Measurements from ENCODE around the gene SLC2A6. TPM values are rescaled to one million over a fixed set of nuclear protein-coding genes. Genes with fewer than 3 reads are reported as not detected.

SLC2A6 gene, protein sequence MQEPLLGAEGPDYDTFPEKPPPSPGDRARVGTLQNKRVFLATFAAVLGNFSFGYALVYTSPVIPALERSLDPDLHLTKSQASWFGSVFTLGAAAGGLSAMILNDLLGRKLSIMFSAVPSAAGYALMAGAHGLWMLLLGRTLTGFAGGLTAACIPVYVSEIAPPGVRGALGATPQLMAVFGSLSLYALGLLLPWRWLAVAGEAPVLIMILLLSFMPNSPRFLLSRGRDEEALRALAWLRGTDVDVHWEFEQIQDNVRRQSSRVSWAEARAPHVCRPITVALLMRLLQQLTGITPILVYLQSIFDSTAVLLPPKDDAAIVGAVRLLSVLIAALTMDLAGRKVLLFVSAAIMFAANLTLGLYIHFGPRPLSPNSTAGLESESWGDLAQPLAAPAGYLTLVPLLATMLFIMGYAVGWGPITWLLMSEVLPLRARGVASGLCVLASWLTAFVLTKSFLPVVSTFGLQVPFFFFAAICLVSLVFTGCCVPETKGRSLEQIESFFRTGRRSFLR
- 0.52 TPM for total RNA-seq

GRCh38 chr9:133478851-133479711, at the start of gene SLC2A6:
TSS of gene SLC2A6 (minus strand) at chr9:133479099. CDS start at chr9:133479059, 40 bp downstream.
- peak within 1 kb of the TSS; percentile 20 to 70 (median 60) for H3K9ac ChIP-seq (ENCODE audit: low read depth in 1 of 3, low read length in 3 of 3)
- H3K36me3 ChIP-seq (ENCODE audit: control insufficient read depth in 3 of 3, insufficient read depth in 3 of 3, low read length in 3 of 3): no peaks in the 10 kb centered on the region
- peaks cover 3 to 5% (median 4%) of the 10 kb centered on the region in 3 donors for H3K27me3 ChIP-seq (ENCODE audit: control insufficient read depth in 3 of 3, insufficient read depth in 3 of 3, low read length in 3 of 3)
- peak within 1 kb of the TSS; percentile 49 to 72 (median 69) for H3K4me3 ChIP-seq (ENCODE audit: low read length in 3 of 3)
- peaks cover 14 to 16% (median 14%) of the 10 kb centered on the region in 3 donors for H3K4me1 ChIP-seq (ENCODE audit: control insufficient read depth in 3 of 3, insufficient read depth in 3 of 3, low read length in 3 of 3)
- no peaks in the 10 kb centered on the region for H3K9me3 ChIP-seq (ENCODE audit: control insufficient read depth in 3 of 3, low read length in 3 of 3)
- no peak within 1 kb of the TSS for H3K27ac ChIP-seq (ENCODE audit: low read depth, low read length)

GRCh38 chr9:133528001-133528875, 49.3 kb upstream of the SLC2A6 start:
- Histone ChIP-seq H3K27ac (ENCODE audit: low read depth, low read length) (peak overlapping the region; percentile 40), H3K9me3 (ENCODE audit: control insufficient read depth in 3 of 3, low read length in 3 of 3) (no peaks in the 10 kb centered on the region), H3K4me1 (ENCODE audit: control insufficient read depth in 3 of 3, insufficient read depth in 3 of 3, low read length in 3 of 3) (peaks cover 36 to 37% (median 36%) of the 10 kb centered on the region in 3 donors), H3K9ac (ENCODE audit: low read depth in 1 of 3, low read length in 3 of 3) (peak overlapping the region in 1 of 3 donors; percentile 50), H3K4me3 (ENCODE audit: low read length in 3 of 3) (no peak overlapping the region), H3K27me3 (ENCODE audit: control insufficient read depth in 3 of 3, insufficient read depth in 3 of 3, low read length in 3 of 3) (peaks cover 12 to 65% (median 12%) of the 10 kb centered on the region in 3 donors), H3K36me3 (ENCODE audit: control insufficient read depth in 3 of 3, insufficient read depth in 3 of 3, low read length in 3 of 3) (no peaks in the 10 kb centered on the region)

DNA sequence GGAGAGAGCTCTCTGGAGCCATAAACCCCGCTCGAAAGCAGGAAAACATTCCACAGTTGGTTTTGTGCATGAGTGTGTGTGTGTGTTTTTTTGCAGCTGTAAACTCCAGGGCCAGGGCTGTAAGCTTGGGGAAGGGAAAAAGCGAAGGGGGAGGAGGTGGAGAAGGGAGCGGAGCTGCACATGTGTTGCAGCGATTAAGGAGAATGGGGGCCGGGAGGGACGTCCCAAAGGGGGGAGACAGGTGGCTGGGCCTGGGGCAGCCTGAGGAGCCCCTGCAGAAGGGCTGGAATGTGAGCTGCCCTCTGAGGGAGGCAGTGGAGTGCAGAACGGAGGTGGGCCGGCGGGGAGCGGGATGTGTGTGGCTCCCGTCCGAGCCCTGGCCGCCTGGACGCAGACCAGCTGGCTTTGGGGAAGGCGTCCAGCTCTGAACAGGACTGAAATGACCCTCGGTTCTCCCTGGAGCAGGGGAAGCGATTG, 48.6 kb upstream of the SLC2A6 start:
- peak overlapping the region in 1 of 3 donors; percentile 50 for H3K9ac ChIP-seq (ENCODE audit: low read depth in 1 of 3, low read length in 3 of 3)
- H3K4me1 ChIP-seq (ENCODE audit: control insufficient read depth in 3 of 3, insufficient read depth in 3 of 3, low read length in 3 of 3): peaks cover 30 to 35% (median 32%) of the 10 kb centered on the region in 3 donors
- H3K4me3 ChIP-seq (ENCODE audit: low read length in 3 of 3): peak overlapping the region in 1 of 3 donors; percentile 13

DNA sequence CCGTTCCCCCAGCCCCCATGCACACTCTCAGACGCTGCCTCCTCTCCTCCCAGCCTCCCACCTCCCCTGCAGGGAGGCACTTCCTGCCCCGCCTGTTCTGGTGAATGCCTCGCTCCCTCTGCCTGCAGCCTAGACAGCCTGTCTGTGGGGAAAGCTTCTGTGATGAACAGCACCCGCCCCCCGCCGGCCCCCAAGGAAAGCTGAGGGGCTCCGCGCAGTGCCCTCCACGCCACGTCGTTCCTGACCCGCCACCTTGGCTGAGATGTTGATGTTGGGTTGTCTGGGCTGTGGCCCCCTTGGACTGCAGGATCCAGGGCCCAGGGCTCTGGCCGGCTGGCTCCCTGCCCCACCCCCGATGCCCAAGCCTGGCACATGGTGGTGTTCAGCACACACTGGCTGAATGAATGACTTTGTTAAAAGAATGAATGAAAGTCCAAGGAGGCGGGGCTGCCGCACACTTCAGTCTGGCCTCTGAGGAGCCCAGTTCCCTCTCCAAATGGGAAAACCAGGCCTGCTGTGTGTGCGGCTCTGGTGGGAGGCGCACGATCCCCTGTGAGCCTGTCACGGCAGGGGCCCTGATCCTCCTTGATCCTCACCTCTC, 47.9 kb upstream of the SLC2A6 start:
- Histone ChIP-seq H3K27ac (ENCODE audit: low read depth, low read length) (peak overlapping the region; percentile 9), H3K4me1 (ENCODE audit: control insufficient read depth in 3 of 3, insufficient read depth in 3 of 3, low read length in 3 of 3) (peaks cover 29 to 35% (median 32%) of the 10 kb centered on the region in 3 donors), H3K9ac (ENCODE audit: low read depth in 1 of 3, low read length in 3 of 3) (no peak overlapping the region), H3K9me3 (ENCODE audit: control insufficient read depth in 3 of 3, low read length in 3 of 3) (no peaks in the 10 kb centered on the region), H3K36me3 (ENCODE audit: control insufficient read depth in 3 of 3, insufficient read depth in 3 of 3, low read length in 3 of 3) (no peaks in the 10 kb centered on the region), H3K27me3 (ENCODE audit: control insufficient read depth in 3 of 3, insufficient read depth in 3 of 3, low read length in 3 of 3) (peaks cover 7 to 55% (median 12%) of the 10 kb centered on the region in 3 donors), H3K4me3 (ENCODE audit: low read length in 3 of 3) (no peak overlapping the region)

More for the DNA sequence above, 48.6 kb upstream of the SLC2A6 start:
- H3K9me3 ChIP-seq (ENCODE audit: control insufficient read depth in 3 of 3, low read length in 3 of 3): no peaks in the 10 kb centered on the region
- peak overlapping the region; percentile 40 for H3K27ac ChIP-seq (ENCODE audit: low read depth, low read length)
- H3K27me3 ChIP-seq (ENCODE audit: control insufficient read depth in 3 of 3, insufficient read depth in 3 of 3, low read length in 3 of 3): peaks cover 9 to 57% (median 12%) of the 10 kb centered on the region in 3 donors
- H3K36me3 ChIP-seq (ENCODE audit: control insufficient read depth in 3 of 3, insufficient read depth in 3 of 3, low read length in 3 of 3): no peaks in the 10 kb centered on the region

DNA sequence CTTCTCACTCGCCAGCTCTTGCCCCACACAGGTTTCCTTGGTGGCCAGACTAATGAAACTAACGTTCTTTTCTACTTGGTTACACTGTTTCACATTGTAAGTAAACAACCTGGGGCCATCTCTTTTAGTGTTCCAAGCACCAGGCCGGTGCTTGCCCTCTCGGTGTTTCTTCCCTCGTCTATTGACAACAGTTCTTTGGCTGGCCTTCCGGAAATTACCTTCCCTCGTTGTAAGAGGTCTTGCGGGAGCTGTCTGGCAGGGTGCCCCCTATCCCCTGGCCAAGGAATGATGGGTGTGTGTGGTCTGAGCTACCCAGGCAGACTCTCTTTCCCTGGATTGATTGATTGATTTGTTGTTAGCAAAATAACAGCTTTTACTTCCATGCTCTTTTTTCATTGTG, 46.8 kb upstream of the SLC2A6 start:
- Histone ChIP-seq H3K9me3 (ENCODE audit: control insufficient read depth in 3 of 3, low read length in 3 of 3) (no peaks in the 10 kb centered on the region), H3K4me3 (ENCODE audit: low read length in 3 of 3) (no peak overlapping the region), H3K27ac (ENCODE audit: low read depth, low read length) (no peak overlapping the region), H3K4me1 (ENCODE audit: control insufficient read depth in 3 of 3, insufficient read depth in 3 of 3, low read length in 3 of 3) (peaks cover 29 to 35% (median 32%) of the 10 kb centered on the region in 3 donors), H3K9ac (ENCODE audit: low read depth in 1 of 3, low read length in 3 of 3) (no peak overlapping the region), H3K36me3 (ENCODE audit: control insufficient read depth in 3 of 3, insufficient read depth in 3 of 3, low read length in 3 of 3) (no peaks in the 10 kb centered on the region), H3K27me3 (ENCODE audit: control insufficient read depth in 3 of 3, insufficient read depth in 3 of 3, low read length in 3 of 3) (peaks cover 7 to 45% (median 8%) of the 10 kb centered on the region in 3 donors)

DNA sequence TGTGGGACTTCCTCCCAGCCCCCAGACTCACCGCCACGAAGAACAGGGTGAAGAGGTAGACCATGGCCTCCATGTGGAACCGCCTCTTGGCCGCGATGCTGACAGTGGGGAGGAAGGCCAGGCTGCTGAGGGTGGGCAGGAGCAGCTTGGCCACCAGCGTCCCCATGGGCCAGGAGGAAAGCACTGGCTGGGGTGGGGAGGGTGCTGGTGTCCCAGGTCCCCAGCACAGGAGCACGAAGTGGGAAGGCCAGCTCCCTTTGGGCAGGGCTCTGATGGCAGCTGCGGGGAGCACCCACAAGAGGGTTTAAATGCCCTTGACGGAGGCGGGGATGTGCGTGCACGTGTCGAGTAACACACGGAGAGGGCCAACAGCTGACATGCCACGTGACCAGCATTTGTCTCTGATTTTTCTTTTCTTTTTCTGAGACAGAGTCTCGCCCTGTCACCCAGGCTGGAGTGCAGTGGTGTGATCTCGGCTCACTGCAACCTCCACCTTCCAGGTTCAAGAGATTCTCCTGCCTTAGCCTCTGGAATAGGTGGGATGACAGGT, 45.9 kb upstream of the SLC2A6 start, which contains the start of gene MYMK:
Gene MYMK, minus strand, starts transcription at position 281 of the 550 bp plus-strand sequence. Its CDS starts 115 bp downstream, at position 166.
- H3K36me3 ChIP-seq (ENCODE audit: control insufficient read depth in 3 of 3, insufficient read depth in 3 of 3, low read length in 3 of 3): no peaks in the 10 kb centered on the region
- H3K4me3 ChIP-seq (ENCODE audit: low read length in 3 of 3): no peak within 1 kb of the TSS
- peaks cover 29 to 35% (median 32%) of the 10 kb centered on the region in 3 donors for H3K4me1 ChIP-seq (ENCODE audit: control insufficient read depth in 3 of 3, insufficient read depth in 3 of 3, low read length in 3 of 3)
- H3K27ac ChIP-seq (ENCODE audit: low read depth, low read length): no peak within 1 kb of the TSS
- no peaks in the 10 kb centered on the region for H3K9me3 ChIP-seq (ENCODE audit: control insufficient read depth in 3 of 3, low read length in 3 of 3)
- no peak within 1 kb of the TSS for H3K9ac ChIP-seq (ENCODE audit: low read depth in 1 of 3, low read length in 3 of 3)
- H3K27me3 ChIP-seq (ENCODE audit: control insufficient read depth in 3 of 3, insufficient read depth in 3 of 3, low read length in 3 of 3): peaks cover 3 to 36% (median 7%) of the 10 kb centered on the region in 3 donors

GRCh38 chr9:133524146-133524545, 45.2 kb upstream of the SLC2A6 start:
- no peak overlapping the region for H3K9ac ChIP-seq (ENCODE audit: low read depth in 1 of 3, low read length in 3 of 3)

DNA sequence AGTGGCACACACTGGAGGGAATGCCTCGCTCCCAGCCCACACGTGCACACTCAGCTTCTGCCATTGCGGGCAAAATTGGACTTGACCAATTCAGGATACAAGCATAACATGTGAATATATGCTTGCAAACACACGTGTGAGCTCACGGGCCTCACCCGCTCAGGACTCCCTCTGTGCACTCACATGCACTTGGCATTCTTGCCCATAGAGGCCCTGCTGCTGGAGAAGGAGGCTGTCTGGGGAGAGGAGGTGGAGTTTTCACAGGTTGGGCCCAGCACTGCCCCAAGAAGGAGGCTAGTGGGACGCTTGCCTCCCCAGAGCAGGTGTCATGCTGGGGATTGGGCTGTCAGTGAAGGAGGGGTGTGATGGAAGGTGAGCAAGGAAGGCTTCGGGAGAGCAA, 44.2 kb upstream of the SLC2A6 start:
- Histone ChIP-seq H3K27me3 (ENCODE audit: control insufficient read depth in 3 of 3, insufficient read depth in 3 of 3, low read length in 3 of 3) (peaks cover 0 to 20% (median 0%) of the 10 kb centered on the region in 3 donors), H3K9me3 (ENCODE audit: control insufficient read depth in 3 of 3, low read length in 3 of 3) (no peaks in the 10 kb centered on the region), H3K9ac (ENCODE audit: low read depth in 1 of 3, low read length in 3 of 3) (no peak overlapping the region), H3K4me3 (ENCODE audit: low read length in 3 of 3) (no peak overlapping the region), H3K36me3 (ENCODE audit: control insufficient read depth in 3 of 3, insufficient read depth in 3 of 3, low read length in 3 of 3) (no peaks in the 10 kb centered on the region), H3K27ac (ENCODE audit: low read depth, low read length) (no peak overlapping the region), H3K4me1 (ENCODE audit: control insufficient read depth in 3 of 3, insufficient read depth in 3 of 3, low read length in 3 of 3) (peaks cover 15 to 24% (median 19%) of the 10 kb centered on the region in 3 donors)

More at GRCh38 chr9:133524146-133524545, 45.2 kb upstream of the SLC2A6 start:
- no peaks in the 10 kb centered on the region for H3K36me3 ChIP-seq (ENCODE audit: control insufficient read depth in 3 of 3, insufficient read depth in 3 of 3, low read length in 3 of 3)
- peaks cover 3 to 30% (median 6%) of the 10 kb centered on the region in 3 donors for H3K27me3 ChIP-seq (ENCODE audit: control insufficient read depth in 3 of 3, insufficient read depth in 3 of 3, low read length in 3 of 3)
- no peak overlapping the region for H3K27ac ChIP-seq (ENCODE audit: low read depth, low read length)
- peaks cover 26 to 34% (median 29%) of the 10 kb centered on the region in 3 donors for H3K4me1 ChIP-seq (ENCODE audit: control insufficient read depth in 3 of 3, insufficient read depth in 3 of 3, low read length in 3 of 3)
- no peaks in the 10 kb centered on the region for H3K9me3 ChIP-seq (ENCODE audit: control insufficient read depth in 3 of 3, low read length in 3 of 3)
- H3K4me3 ChIP-seq (ENCODE audit: low read length in 3 of 3): no peak overlapping the region
